GM12878 (cell line): ENCODE measurements around the gene SOAT2. TPM values are rescaled to one million over a fixed set of nuclear protein-coding genes. Genes with fewer than 3 reads are reported as not detected.

ENCODE experiments used
- ATAC-seq: fragments of 200-7000 bp; cut with Tn5 transposase; 3 replicates; pipeline ENCODE4 v1.9.1; 2020; ENCODE audit warnings: mild to moderate bottlenecking, moderate library complexity
- BruUV-seq: library from RNA; stranded (reverse); fragments of 400-500 nt; replicated peaks from 2 replicates; lab custom pipeline; 2021; lab: Mats Ljungman, UMichigan
- CTCF ChIA-PET: fragments of 300-600 bp; sonication (Branson Sonifier 250); formaldehyde crosslinking; extraction: SDS; loops from one replicate; lab custom pipeline; 2021; ENCODE audit warnings: inconsistent platforms; lab: Yijun Ruan, JAX
- POLR2A ChIA-PET: fragments of 350-600 bp; formaldehyde crosslinking; extraction: SDS; loops from one replicate; lab custom pipeline; 2021; ENCODE audit warnings: inconsistent platforms; lab: Charles Lee
- RAD21 ChIA-PET: fragments of 300-600 bp; sonication (Branson Sonifier 250); formaldehyde crosslinking; loops from one replicate; lab custom pipeline; 2023; ENCODE audit warnings: antibody characterized with exemption; ENCODE audit not compliant: unreplicated experiment; lab: Charles Lee
- SMC1A ChIA-PET: fragments of 300-600 bp; sonication (Branson Sonifier 250); formaldehyde crosslinking; loops from one replicate; lab custom pipeline; 2023; ENCODE audit not compliant: unreplicated experiment, uncharacterized antibody; lab: Charles Lee
- DNase-seq: peaks from one replicate; pipeline ENCODE4 v3.0.0-alpha.2; 2011; ENCODE audit warnings: low read depth, low spot score
- FAIRE-seq: peaks from 3 replicates; lab custom pipeline; 2011; peaks lifted over from hg19 to GRCh38; lab: Jason Lieb, UNC
- H2AFZ ChIP-seq: 2 replicates; pipeline ENCODE4 v1.6.0; 2011; ENCODE audit warnings: low read depth, low read length, control low read depth; ENCODE audit not compliant: control insufficient read depth
- H3K27ac ChIP-seq: 2 replicates; pipeline ENCODE4 v1.5.1; 2011; ENCODE audit warnings: control low read depth; ENCODE audit not compliant: control insufficient read depth, insufficient read depth
- H3K27me3 ChIP-seq, 2 experiments: replicated peaks in 1 of 2; 2 replicates each; pipeline versions ENCODE4 v1.6.0 to v1.6.1; 2011; ENCODE audit warnings: low read length in 1 of 2; ENCODE audit not compliant: control insufficient read depth in 2 of 2, insufficient read depth in 2 of 2
- H3K36me3 ChIP-seq, 2 experiments: 2 replicates each; pipeline ENCODE4 v1.5.1; 2011; ENCODE audit warnings: low read length in 1 of 2; ENCODE audit not compliant: control insufficient read depth in 2 of 2, insufficient read depth in 2 of 2
- H3K4me1 ChIP-seq: 2 replicates; pipeline ENCODE4 v1.6.1; 2011; ENCODE audit warnings: mild to moderate bottlenecking, low read length, moderate library complexity, mixed read lengths; ENCODE audit not compliant: control insufficient read depth, insufficient read depth
- H3K4me2 ChIP-seq: 2 replicates; pipeline ENCODE4 v1.6.0; 2011; ENCODE audit warnings: control low read depth; ENCODE audit not compliant: control insufficient read depth, insufficient read depth
- H3K4me3 ChIP-seq: fragments of 200-600 bp; sonication (generic); 2 replicates; pipeline ENCODE4 v1.5.1; 2016
- H3K79me2 ChIP-seq: 2 replicates; pipeline ENCODE4 v1.6.0; 2011; ENCODE audit warnings: low read length; ENCODE audit not compliant: control insufficient read depth, insufficient read depth
- H3K9ac ChIP-seq: 2 replicates; pipeline ENCODE4 v1.8.0; 2011; ENCODE audit warnings: low read length, control low read depth, mixed read lengths; ENCODE audit not compliant: control insufficient read depth, insufficient read depth
- H3K9me3 ChIP-seq: replicated peaks from 3 replicates; pipeline ENCODE4 v1.5.1; 2011; ENCODE audit warnings: mild to moderate bottlenecking, low read length; ENCODE audit not compliant: control insufficient read depth, insufficient read depth
- H4K20me1 ChIP-seq: 2 replicates; pipeline ENCODE4 v1.6.0; 2011; ENCODE audit not compliant: control insufficient read depth, insufficient read depth
- CBFB ChIP-seq: IDR thresholded peaks from 2 replicates; pipeline ENCODE4 v1.6.1; 2016; ENCODE audit warnings: antibody characterized with exemption, low read depth
- EED ChIP-seq: sonication (generic); IDR thresholded peaks from 2 replicates; pipeline ENCODE4 v1.6.1; 2016; ENCODE audit warnings: antibody characterized with exemption, low read depth
- FOS ChIP-seq: IDR thresholded peaks from 3 replicates; pipeline ENCODE4 v1.6.1; 2011; ENCODE audit warnings: borderline replicate concordance; ENCODE audit not compliant: insufficient read length; ENCODE audit errors: extremely low read depth
- FOXK2 ChIP-seq: fragments of 450-650 bp; IDR thresholded peaks from 2 replicates; pipeline ENCODE4 v1.6.1; 2017; ENCODE audit warnings: mild to moderate bottlenecking, moderate library complexity
- MYB ChIP-seq: fragments of 150-350 bp; IDR thresholded peaks from 2 replicates; pipeline ENCODE4 v1.6.1; 2014; ENCODE audit warnings: mild to moderate bottlenecking, low read depth, low read length, borderline replicate concordance
- POLR2AphosphoS2 ChIP-seq: IDR thresholded peaks from 2 replicates; pipeline ENCODE4 v1.6.1; 2011; ENCODE audit warnings: low read depth, mild to moderate bottlenecking, low read length, improper control_type of control experiment, moderate library complexity
- RUNX3 ChIP-seq: IDR thresholded peaks from 2 replicates; pipeline ENCODE4 v1.6.1; 2012; ENCODE audit warnings: low read length, inconsistent platforms
- SMARCA5 ChIP-seq: fragments of 450-650 bp; IDR thresholded peaks from 2 replicates; pipeline ENCODE4 v1.6.1; 2017; ENCODE audit warnings: mild to moderate bottlenecking
- SRF ChIP-seq, 2 experiments: IDR thresholded peaks; 2 replicates each; pipeline ENCODE4 v1.6.1; 2011; ENCODE audit warnings: low read depth in 2 of 2, low read length in 2 of 2, mild to moderate bottlenecking in 1 of 2, moderate library complexity in 1 of 2
- ZNF384 ChIP-seq: IDR thresholded peaks from 2 replicates; pipeline ENCODE4 v1.6.1; 2012; ENCODE audit warnings: low read depth, mild to moderate bottlenecking, low read length, improper control_type of control experiment, borderline replicate concordance
- WGBS: methylation state at CpG from one replicate; pipeline ENCODE4 v1.1.6; 2016; ENCODE audit warnings: low lambda C conversion rate; ENCODE audit not compliant: insufficient replicate concordance, insufficient coverage; ENCODE audit errors: missing lambda C conversion rate; 5-methylcytosine and 5-hydroxymethylcytosine counted together
- in situ Hi-C: fragments of 300-500 bp; cut with MboI; formaldehyde crosslinking; loops from 9 replicates; pipeline ENCODE4 v1.14.3; 2018; ENCODE audit warnings: mixed read lengths
- intact Hi-C: fragments of 100-400 bp; cut with micrococcal nuclease; formaldehyde crosslinking; loops from one replicate; pipeline ENCODE4 v1.14.2; 2022; ENCODE audit not compliant: unreplicated experiment
- polyA plus RNA-seq, 11 experiments: library from polyadenylated mRNA; depleted of rRNA in 4 of 11; unstranded in 6 of 11; stranded (reverse) in 5 of 11; fragments of >200 nt; fragmentation: Nextera tagmentation in 4 of 11; fragmentation: Illumina TruSeq in 1 of 11; extraction: Ambion mirVana in 4 of 11; extraction: Trizol in 1 of 11; gene quantifications; 1 replicate in 1 of 11; 2 replicates in 10 of 11; pipeline versions ENCODE4 v1.2.1 to v1.2.3, GENCODE V29; 2011 to 2016; ENCODE audit warnings: inconsistent platforms in 2 of 11, missing spikeins in 2 of 11, low read depth in 1 of 11
- total RNA-seq, 4 experiments: library from RNA; depleted of rRNA in 3 of 4; stranded (reverse); fragments of >200 nt in 3 of 4; fragmentation: Illumina TruSeq in 1 of 4; extraction: Trizol in 1 of 4; gene quantifications; 2 replicates each; pipeline versions ENCODE4 v1.2.1 to v1.2.3, GENCODE V29; 2013 to 2021
- TF ChIP-seq, protein P1 (sequence below): fragments of 450-650 bp; IDR thresholded peaks from 2 replicates; pipeline ENCODE4 v1.6.1; 2014; ENCODE audit warnings: mild to moderate bottlenecking
- TF ChIP-seq, protein P2 (sequence below): fragments of 450-650 bp; IDR thresholded peaks from 2 replicates; pipeline ENCODE4 v1.6.1; 2017; ENCODE audit warnings: borderline replicate concordance
- TF ChIP-seq, protein P3 (sequence below): fragments of 450-650 bp; formaldehyde crosslinking; IDR thresholded peaks from 2 replicates; pipeline ENCODE4 v1.4.0; 2022; ENCODE audit warnings: mild to moderate bottlenecking, moderate library complexity

SOAT2 gene
- total and polyA plus RNA-seq, 10 of the 15 experiments (the other 5 are each of a cell fraction or from before 2014, with no cell fraction given), result 0.08 to 1.7 (median 0.69) TPM

DNA sequence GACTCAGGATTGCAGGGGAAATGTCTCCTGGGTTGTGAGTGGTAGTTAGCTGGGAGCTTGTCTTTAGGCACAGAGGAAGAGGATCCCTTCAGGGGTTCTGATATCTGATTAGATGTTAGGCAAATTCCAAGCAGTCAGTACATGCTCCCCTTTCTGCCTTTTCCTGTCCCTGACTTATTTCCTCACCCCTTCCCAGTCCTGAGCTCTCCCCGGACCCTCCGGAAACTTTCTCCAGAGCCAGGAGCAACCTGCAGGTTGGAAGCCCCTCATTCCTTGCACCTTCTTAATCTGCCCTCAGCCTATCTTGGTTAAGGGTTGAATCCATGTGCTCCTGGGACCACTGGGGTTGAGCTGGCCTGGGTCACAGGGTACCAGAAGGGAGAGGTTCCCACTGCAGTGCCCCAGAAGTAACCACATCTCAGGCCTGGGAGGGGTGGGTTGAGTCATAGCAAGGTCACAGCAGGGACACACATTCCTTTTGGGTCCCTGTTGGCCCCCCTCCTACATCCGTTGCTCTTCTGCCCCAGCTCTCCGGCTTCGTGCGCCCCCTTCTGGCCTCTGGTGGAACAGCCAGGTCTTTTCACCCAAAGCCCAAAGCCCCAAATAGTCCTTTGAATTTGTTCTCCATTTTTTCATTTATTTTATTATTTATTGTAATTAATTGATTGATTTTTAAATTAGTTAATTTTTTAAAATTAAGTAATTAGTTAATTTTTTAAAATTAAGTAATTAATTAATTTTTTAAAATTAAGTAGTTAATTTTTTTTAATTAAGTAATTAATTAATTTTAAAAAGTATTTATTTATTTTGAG is 4.0 kb upstream of the SOAT2 start:
- Histone ChIP-seq H3K9me3 (no peaks in the 10 kb centered on the region), H3K36me3 (no peaks in the 10 kb centered on the region), H4K20me1 (no peaks in the 10 kb centered on the region), H3K27me3 (peaks cover 0 to 6% of the 10 kb centered on the region in 2 experiments; a peak in 2 of 4 replicates), H3K4me1 (peaks cover 28% of the 10 kb centered on the region), H3K4me2 (no peak overlapping the region), H3K27ac (no peak overlapping the region), H3K9ac (no peak overlapping the region), H3K79me2 (no peaks in the 10 kb centered on the region), H3K4me3 (no peak overlapping the region), H2AFZ (no peak overlapping the region; the same call in 1 of the 2 replicates)
- ChIA-PET SMC1A (interaction anchor here (0.8 to 7.0 kb wide), 15 partner anchors 12 to 221 kb away, joined by 3 to 126 read pairs (median 4); partner anchors contain the start of genes PFDN5 and SPRYD3), RAD21 (interaction anchor here (0.5 to 4.7 kb wide), 13 partner anchors 9 to 108 kb away, joined by 3 to 84 read pairs (median 4); partner anchors contain the start of genes ITGB7 and SPRYD3), POLR2A (interaction anchor here (1.6 to 2.8 kb wide), 2 partner anchors 20 to 45 kb away, joined by 4 to 10 read pairs; partner anchors contain the start of gene SPRYD3), CTCF (interaction anchor here (0.7 to 11.8 kb wide), 30 partner anchors 8 to 307 kb away, joined by 3 to 355 read pairs (median 5); partner anchors contain the start of genes AAAS, PFDN5 and SPRYD3)
- in situ Hi-C loops (no loop called here), intact Hi-C loops (loop anchor here (1.0 to 5.0 kb wide), 2 partner anchors 33 to 47 kb away; partner anchors contain the start of gene TNS2)
- ATAC-seq, result peak; percentile 44
- DNase-seq, result no peak
- 32% methylated on average over 6 of the region's 6 CpGs for WGBS
- BruUV-seq, result no TSS peak
- FAIRE-seq, result no peak
- TF ChIP-seq EED (no peak), POLR2AphosphoS2 (no peak), ZNF384 (no peak), FOS (no peak), SMARCA5 (no peak), CBFB (no peak), MYB (no peak), RUNX3 (peak; percentile 34), FOXK2 (no peak), SRF (IDR thresholded peaks at IDR 0.05; ENCODE audit: low read depth in 2 of 2, low read length in 2 of 2) (no peak)
- TF ChIP-seq, protein P1, sequence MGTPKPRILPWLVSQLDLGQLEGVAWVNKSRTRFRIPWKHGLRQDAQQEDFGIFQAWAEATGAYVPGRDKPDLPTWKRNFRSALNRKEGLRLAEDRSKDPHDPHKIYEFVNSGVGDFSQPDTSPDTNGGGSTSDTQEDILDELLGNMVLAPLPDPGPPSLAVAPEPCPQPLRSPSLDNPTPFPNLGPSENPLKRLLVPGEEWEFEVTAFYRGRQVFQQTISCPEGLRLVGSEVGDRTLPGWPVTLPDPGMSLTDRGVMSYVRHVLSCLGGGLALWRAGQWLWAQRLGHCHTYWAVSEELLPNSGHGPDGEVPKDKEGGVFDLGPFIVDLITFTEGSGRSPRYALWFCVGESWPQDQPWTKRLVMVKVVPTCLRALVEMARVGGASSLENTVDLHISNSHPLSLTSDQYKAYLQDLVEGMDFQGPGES, result no peak
- TF ChIP-seq, protein P2, sequence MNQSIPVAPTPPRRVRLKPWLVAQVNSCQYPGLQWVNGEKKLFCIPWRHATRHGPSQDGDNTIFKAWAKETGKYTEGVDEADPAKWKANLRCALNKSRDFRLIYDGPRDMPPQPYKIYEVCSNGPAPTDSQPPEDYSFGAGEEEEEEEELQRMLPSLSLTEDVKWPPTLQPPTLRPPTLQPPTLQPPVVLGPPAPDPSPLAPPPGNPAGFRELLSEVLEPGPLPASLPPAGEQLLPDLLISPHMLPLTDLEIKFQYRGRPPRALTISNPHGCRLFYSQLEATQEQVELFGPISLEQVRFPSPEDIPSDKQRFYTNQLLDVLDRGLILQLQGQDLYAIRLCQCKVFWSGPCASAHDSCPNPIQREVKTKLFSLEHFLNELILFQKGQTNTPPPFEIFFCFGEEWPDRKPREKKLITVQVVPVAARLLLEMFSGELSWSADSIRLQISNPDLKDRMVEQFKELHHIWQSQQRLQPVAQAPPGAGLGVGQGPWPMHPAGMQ, result no peak
- TF ChIP-seq, protein P3, sequence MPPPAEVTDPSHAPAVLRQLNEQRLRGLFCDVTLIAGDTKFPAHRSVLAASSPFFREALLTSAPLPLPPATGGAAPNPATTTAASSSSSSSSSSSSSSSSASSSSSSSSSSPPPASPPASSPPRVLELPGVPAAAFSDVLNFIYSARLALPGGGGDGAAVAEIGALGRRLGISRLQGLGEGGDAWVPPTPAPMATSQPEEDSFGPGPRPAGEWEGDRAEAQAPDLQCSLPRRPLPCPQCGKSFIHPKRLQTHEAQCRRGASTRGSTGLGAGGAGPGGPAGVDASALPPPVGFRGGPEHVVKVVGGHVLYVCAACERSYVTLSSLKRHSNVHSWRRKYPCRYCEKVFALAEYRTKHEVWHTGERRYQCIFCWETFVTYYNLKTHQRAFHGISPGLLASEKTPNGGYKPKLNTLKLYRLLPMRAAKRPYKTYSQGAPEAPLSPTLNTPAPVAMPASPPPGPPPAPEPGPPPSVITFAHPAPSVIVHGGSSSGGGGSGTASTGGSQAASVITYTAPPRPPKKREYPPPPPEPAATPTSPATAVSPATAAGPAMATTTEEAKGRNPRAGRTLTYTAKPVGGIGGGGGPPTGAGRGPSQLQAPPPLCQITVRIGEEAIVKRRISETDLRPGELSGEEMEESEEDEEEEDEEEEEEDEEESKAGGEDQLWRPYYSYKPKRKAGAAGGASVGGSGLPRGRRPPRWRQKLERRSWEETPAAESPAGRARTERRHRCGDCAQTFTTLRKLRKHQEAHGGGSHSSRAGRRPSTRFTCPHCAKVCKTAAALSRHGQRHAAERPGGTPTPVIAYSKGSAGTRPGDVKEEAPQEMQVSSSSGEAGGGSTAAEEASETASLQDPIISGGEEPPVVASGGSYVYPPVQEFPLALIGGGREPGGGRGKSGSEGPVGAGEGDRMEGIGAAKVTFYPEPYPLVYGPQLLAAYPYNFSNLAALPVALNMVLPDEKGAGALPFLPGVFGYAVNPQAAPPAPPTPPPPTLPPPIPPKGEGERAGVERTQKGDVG (CRISPR knock-in tag), result no peak
